Activated CD4-positive, alpha-beta T cell treated with anti-CD3 and anti-CD28 coated beads for 24 hours (primary cell): ENCODE results near the gene FOXE3.

Experiments used
- DNase-seq, 2 donors: peaks; one replicate each; pipeline ENCODE4 v3.0.0-alpha.2; 2020; ENCODE audit warnings: low read depth in 2 of 2

Gene FOXE3

DNA sequence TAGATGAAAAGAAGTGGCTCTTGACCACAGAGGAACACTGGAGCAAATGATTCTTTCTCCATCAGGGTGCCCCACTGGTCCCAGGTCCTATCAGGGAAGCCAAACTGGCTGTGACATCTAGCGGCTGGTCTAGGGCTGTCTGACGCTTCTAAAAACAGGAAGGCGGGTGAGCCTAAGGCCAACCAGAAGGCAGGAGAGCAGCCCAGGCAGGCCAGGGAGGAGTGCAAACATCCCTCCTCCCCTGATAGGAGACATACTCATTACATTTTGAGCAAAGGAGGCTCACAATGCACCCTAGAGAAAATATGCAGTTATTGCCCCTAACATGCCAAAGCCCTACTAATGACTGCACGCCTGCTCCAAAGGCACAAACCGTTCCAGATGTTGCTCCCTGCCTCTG lies 10.4 kb upstream of the FOXE3 start:
- no peak for DNase-seq

DNA sequence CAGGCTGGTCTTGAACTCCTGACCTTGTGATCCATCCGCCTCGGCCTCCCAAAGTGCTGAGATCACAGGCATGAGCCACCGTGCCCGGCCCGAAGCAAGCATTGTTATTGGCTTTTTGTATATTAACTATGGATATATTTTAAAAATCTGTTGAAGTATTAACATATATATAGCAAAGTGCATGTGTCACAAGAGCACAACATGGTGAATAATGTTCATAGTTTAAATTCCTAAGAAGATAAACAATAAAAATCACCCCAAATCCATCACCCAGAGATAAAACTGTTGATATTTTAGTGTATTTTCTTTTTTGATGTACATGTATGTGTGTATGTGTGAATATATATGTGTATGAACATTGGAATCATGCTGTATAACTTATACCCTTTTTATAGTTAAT lies 9.1 kb upstream of the FOXE3 start:
- DNase-seq: no peak

DNA sequence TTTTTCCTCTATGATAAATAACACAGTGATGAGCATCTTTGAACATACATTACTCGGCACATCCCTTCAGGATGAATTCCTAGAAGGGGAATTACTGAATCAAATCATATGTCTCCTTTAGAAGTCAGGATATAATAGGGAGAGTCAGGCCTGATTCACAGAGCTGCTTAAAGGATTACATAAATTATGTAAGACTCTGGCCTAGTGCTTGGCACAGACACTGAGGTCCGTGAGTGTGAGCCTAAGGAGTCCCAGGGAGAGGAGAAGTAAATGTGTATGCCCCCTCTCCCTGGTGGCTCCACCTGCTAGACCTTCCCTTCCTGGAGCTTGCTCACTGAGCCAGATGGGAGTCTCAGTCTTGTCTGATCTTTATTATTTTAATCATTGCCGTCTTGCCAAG lies 8.6 kb upstream of the FOXE3 start:
- no peak for DNase-seq

DNA sequence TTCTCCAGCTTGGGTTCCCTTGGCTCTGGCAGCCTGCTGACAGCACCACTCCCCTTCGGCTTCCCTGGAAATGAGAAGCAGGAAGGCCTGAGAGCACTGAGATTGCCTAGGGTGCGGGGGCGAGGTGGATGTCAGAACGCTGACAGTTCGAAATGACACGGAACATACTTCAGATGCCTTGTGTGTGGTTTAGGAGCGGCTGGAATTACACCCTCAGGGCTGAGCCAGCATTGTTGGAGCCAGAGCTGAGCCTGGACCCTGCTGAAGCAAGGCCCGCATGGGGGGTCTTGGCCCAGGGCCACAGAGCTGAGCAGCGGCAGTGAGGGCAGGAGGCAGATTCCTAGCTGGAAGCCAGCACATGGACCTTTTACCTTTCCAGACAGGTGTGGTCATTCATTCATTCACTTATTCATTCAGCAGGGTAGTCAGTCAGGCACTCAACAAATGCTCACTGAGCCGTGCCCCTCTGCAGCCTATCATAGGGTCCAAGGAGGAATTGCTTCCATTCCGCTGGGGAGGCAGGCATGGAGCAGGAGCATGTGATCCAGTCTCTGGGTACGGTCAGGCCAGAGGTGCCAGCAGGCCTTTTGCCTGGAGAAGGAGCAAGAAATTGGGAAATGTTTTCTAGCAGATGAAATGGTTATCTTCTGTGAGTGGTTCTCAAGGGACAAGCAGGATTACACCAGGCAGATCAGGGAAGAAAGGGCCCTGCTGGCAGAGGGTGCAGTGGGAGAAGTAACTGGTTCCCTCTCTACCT lies 6.6 kb upstream of the FOXE3 start:
- DNase-seq: no peak

DNA sequence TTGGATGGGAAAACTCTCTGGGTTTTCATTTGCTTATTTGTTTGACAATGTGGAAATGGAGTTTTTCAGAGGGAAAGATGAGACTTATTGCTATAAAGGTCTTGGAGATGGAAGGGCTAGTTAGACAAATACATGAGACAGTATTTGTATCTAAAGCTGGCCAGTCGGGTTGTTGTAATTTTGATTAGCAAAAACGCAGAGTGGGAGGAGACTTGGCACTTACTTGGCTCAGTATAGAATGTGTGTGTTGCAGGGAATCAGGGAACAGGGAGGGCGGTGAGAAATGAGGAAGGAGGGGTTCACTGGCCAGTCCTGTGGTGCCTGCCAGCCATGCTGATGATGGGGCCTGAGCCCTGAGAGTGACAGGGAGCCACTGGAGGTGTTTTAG lies 6.0 kb upstream of the FOXE3 start:
- DNase-seq: no peak

DNA sequence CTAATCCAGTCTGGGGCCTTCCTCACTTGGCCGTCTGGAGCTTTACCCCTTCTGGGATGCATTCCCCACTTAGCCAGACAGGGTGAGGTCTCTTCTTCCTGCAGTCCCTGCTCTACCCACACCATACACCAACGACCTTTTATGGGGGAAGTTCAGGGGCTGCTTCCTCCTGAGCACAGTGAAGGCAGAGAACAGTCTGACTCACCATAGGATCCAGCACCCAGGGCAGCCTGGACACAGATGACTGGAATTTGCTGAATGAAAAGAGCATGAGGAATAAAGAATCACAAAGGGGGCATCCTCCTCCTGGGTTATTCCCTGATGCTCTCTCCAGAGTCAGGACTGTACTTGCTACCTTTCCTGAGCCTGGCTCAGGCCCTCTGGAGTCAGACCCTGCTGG lies 4.6 kb upstream of the FOXE3 start:
- DNase-seq: no peak

DNA sequence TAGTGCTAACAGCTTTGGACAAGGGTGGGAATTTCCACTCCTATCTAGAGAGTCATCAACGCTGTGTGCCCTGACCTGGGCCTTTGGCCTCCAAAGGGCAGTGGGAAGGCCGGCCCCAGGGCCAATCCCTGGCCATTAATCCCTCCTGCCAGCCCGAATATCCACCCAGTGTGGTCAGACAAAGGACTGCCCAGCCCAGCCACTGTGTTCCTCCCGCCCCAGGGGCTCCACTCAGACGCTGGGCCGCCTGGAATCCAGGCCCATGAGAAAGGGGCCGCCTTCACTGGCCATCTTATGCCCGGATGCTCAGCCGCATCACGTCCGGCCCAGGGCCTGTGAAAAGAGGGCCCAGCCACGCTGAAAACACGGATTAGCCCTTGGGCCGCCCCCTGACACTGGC lies 3.6 kb upstream of the FOXE3 start:
- DNase-seq: no peak

DNA sequence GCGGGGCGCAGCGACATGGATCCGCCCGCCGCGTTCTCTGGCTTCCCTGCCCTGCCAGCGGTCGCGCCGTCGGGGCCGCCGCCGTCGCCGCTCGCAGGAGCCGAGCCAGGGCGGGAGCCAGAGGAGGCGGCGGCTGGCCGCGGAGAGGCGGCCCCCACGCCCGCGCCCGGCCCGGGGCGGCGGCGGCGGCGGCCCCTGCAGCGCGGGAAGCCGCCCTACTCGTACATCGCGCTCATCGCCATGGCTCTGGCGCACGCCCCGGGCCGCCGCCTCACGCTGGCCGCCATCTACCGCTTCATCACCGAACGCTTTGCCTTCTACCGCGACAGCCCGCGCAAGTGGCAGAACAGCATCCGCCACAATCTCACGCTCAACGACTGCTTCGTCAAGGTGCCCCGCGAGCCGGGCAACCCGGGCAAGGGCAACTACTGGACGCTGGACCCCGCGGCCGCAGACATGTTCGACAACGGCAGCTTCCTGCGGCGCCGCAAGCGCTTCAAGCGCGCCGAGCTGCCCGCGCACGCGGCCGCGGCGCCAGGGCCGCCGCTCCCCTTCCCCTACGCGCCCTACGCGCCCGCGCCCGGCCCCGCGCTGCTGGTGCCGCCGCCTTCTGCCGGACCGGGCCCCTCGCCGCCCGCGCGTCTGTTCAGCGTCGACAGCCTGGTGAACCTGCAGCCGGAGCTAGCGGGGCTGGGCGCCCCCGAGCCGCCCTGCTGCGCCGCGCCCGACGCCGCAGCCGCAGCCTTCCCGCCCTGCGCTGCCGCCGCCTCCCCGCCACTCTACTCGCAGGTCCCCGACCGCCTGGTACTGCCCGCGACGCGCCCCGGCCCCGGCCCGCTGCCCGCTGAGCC lies 459 bp downstream of the FOXE3 start:
- DNase-seq: no peak

DNA sequence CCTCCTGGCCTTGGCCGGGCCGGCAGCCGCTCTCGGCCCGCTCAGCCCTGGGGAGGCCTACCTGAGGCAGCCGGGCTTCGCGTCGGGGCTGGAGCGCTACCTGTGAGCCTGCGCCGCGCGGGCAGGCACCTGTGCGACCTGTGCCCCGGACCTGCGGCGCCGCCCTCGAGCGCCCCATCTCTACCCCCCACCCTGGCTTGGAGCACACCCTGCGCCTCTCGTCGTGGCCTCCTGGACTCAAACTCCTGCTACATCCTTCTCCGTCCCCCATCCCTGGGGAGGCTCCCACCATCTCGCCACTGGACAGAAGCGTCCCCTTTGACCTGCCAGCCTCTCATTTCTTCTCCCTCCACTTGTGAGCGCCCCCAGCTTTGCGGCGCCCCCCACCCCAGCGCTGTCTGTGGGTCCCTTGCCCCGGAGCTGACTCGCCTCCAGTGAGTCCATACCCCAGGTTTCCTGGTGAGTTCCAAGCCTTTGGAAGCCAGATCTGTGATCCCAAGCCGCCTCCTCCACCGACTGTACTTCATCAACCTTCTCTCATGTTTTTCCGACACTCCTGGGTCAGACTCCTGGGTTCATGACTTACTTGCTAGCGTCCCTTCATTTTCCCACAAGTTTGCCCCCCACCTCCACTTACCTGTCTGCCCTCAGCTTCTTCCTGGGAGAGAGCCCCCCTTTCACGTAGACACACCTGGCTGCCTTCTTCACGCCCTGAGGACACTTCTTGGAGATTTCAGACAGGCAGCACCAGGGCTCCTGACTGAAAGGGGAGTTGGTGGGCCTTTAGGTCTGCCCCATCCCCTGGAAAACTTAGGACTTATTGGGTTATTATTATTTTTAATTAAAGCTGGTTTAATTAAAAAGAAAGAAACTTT lies 1.3 kb downstream of the FOXE3 start:
- no peak for DNase-seq

DNA sequence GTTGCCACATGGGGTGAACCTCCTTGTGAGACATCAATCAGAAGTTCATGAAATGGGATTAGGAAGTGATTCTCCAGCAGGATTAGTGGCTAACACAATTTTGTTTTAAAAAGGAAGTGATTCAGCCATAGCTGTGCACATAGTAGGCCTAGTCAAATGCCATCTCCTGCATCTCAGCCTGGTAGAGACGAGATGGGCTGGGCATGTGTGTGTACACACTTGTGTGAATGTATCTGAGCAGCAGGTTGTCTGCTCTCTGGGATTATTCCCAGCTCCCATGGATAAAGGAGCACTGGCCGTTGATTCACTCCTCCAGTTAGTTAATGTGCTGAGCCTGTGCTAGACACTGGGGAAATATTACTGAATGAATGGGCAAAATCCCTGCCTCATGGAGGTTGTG lies 2.0 kb downstream of the FOXE3 start:
- DNase-seq: no peak

DNA sequence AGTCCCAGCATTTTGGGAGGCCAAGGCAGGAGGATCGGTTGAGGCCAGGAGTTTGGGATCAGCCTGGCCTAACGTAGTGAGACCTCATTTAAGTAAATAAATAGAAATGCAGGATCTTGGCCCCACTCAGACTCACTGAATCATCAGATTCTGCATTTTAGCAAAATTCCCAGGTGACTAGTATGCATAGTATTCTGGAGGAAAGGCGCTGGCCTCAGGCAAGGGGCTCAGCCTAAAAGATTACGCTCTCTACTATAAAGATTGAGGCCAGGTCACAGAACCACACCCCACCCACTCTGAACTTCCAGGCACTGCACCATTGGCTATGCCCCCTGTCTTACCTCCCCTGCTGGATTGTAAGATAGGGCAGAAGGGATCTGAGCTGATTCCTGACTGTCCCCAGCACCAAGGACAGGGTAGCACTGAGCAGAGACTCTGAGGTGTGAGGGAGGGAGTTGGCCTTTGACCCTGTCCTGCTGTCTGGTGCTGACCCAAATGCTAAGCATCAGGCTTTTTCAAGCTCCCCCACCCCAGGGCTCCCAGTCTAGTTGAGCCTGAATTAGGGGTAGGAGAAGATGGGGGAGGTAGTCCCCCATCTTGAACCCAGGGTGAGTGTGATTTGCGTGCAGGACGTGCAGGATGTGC lies 2.7 kb downstream of the FOXE3 start:
- no peak for DNase-seq

DNA sequence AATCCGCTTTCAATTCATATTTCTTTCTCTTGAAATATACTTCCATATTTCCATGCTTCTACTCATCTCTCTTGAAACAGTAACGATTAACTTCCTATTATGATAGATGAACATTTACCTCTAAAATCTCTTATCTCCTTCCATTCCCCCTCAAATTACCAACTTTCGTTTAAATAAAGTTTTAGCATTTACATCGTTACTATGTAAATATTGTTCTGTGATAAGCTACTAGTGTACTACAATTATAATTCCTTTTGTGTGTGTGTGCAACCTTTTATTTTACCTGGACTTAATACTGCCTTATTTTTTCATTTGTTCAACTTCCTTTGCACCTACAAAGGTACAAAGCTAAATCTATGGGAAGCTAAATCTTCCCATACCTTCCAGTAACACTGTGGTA lies 4.5 kb downstream of the FOXE3 start:
- DNase-seq: no peak

DNA sequence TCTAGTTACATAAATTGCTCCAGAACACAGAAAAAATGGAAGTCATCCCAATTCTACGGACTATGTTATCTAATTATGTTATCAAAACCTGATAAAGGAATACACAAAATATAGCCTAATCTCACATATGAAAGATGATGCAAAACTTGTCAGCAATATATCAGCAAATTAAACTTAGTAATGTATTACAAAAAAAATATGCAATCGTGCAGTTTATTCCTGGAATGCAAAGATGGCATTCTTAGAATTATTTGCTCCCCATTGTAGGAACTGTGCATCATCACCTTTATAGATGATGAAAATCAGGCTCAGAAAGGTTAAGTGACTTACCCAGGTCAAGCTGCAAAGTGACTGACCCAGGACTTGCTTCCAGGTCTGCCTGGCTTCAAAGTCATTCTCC lies 7.8 kb downstream of the FOXE3 start:
- no peak for DNase-seq

DNA sequence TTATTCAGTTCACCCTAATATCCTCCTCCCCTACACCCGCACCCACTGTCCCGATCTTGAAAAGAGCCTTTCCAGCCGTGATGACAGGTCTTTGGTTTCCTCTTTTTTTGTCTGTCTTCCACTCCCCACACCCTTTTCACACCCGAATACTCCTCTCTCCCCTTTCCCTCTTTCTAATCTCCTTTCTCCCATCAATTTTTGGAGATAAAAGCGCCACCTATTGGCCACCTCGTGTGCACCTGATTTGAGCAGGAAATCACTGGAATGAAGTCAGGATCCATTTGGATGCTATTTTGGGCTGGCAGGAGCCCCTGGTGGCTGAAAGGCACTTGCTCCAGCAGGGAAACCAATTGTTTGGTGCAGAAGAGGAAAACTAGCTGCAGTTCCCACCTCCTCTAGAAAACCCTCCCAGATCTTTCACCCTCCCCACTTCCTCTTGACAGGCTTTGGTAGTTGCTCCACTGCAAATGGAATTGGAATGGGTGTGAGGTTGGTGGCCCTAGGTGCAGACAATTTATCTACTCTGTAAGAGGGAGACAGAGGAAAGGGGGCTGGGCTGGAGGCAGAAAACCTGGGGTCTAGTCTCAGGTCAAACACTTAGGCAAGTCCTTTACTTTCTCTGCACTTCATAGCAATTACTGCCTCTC lies 8.4 kb downstream of the FOXE3 start:
- no peak for DNase-seq

DNA sequence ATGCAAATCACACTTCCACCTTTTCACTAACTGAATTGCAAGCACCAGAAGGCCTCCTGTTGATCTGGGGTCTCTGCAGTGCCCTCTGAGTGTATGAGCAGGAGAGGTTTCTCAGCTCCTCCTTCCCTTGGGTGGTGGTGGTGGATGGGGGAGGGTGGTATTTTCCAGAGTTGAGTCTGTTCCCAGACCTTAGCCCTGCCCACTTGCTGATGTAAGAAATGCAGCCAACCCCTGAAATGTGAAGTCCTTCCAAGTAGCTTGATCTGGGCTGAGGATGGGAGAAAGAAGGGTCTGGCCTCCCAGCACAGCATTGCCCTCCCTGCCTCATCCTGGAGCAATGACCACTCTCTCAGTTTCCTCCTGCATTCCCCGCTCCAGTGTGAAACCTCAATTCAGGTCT lies 15.4 kb downstream of the FOXE3 start:
- no peak for DNase-seq

DNA sequence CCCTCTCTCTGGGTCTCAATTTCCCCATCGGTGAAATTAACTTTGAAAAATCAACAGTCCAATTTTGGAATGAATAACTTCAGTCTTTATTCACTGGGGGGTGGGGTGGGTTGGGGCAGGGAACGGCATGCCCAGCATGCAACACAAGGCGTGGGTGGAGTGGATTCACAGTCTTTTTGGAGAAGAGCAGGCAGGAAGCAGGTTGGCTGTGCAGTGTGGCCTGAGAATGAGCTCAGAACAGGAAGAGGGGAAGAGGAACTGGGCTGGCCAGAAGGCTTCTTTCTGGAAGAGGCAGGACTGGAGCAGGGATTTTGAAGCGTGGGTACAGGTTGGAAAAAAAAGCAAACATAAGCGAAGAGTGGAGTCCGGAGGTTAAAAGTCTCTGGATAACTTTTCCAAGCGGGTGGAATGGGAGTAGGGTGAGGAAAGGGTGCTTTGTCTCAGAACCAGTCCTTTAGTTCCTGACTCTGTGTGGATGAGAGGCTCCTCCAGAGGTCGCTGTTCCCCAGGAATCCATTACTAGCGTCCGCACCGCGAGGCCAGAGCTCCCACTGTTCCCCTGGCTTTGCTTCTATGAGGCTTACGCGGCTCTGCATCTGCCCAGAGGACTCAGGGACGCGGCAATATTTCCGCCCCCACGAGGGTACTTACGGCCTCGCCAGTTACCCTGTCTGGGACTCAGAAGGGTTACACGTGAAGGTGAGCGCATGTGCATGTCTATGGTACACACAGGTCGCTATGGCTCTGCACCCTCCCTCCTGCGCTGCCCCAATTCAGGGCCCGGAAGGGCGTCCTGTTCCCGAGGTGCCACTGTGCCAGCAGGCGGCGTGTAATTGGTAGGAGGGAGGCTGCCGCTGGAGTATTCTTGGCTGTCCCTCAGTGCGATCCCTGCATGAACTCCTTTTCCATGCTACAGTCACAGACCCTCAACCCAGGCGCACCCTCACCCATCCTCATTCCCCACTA lies 16.3 kb downstream of the FOXE3 start:
- DNase-seq: peak in 1 of 2 donors; percentile 63

DNA sequence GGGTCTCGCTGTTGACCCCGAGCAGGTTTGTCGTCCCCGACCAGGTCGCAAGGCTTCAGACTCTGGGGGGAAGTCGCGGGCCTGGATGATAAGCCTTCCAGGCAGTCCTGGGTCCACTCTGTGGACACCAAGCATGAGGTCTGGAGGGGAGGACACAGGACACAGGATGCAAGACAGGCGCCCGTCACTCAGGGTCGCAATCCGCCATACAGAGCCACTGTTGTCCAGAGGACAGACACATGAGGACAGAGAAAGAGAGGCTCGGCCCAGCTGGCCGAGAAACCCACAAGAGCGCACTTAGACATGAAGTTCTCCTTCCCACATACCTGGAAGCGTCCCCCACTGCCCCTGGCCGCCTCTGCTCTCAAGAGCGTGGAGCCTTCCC lies 16.9 kb downstream of the FOXE3 start:
- no peak for DNase-seq

DNA sequence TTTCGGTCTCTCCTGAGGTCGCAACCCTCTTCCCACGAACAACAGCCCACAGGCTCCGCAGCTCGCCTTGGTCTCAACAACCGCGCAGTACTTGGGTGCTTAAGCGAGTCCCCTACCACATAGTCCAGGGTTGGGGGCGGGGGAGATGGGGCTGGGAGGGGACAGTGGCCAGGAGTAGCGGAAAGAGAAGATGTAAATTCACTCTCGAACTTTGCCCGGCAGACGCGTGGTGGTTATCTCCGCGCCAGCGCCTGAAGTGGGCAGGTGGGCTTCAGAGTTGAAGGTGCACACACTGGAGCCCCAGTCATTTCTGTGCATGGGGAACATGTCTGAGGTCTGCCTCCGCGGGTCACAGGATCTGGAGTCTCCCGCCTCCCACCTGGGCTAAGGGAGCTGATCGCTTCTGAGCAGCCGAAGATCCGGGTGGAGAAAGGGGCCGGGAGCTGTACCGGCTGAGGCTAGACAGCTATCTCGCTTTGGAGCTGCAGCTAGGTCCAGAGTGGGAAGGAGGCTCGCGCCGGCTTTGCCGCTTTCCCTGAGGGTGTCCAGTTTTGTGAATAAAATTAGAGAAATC lies 17.5 kb downstream of the FOXE3 start:
- no peak for DNase-seq

DNA sequence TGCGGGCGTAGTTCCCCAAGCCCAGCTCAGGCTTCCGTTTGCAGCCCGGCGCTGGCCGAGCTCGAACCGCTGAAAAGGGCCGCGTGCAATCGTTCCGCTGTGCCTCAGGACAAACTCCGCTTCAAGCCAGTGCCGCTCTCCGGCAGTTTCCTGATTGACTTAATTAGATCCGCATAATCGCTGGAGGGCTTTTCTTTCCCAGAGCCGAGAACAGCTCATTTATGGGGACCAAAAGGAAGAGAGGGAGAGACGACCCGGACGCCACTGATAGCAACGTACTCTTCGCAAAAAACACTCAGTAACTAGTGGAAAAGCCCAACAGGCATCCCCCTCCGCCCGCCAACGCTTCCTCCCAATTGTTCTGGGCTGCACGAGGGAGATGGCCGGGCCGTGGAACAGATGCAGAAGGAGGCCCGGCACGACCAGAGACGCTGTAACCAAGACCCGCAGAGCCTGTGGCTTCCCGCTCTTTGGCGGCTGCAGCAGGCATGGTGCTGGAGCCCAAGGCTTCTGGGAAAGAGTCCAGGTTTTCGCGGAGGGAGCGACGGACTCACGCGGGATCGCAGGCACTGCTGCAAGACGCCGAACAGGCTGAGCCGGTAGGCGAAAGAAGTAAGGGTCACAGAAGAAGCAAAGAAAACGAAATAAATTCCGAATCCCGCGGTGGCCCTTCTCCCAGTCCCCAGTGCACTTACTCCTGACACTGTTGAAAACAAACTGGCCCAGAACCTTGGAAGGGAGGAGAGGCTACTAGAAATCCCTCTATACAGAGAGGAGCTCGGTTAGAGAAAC lies 18.2 kb downstream of the FOXE3 start:
- DNase-seq: no peak
